Stimulated activated CD8-positive, alpha-beta memory T cell treated with anti-CD3 and anti-CD28 coated beads, Interleukin-2, amount 100 ng/mL, for 48 hours (primary cell): ENCODE data around the gene COX6A2.
A peak's percentile ranks its signal among the peaks of the same experiment; 100 is the strongest.
"Not testable (repeated sequence)": the region's sequence is repeated elsewhere in the genome, so short reads cannot be mapped to it uniquely, and the experiment has no call there.

ENCODE experiments used
- DNase-seq, 2 donors: peaks; one replicate each; pipeline ENCODE4 v3.0.0-alpha.2; 2020; ENCODE audit warnings: low read depth in 2 of 2

COX6A2 gene

GRCh38 chr16:31438414-31438813 lies 10.3 kb upstream of the COX6A2 start:
- no peak for DNase-seq

- no peak for DNase-seq
These were observed 8.3 kb upstream of the COX6A2 start for GRCh38 chr16:31436221-31437045.

- DNase-seq: no peak
These were observed 7.4 kb upstream of the COX6A2 start for GRCh38 chr16:31435341-31436220.

GRCh38 chr16:31430380-31431052 lies 2.4 kb upstream of the COX6A2 start:
- no peak for DNase-seq

- no peak for DNase-seq
These were observed 1.6 kb upstream of the COX6A2 start for GRCh38 chr16:31429796-31430195.

- no peak for DNase-seq
These were observed 1.2 kb upstream of the COX6A2 start for GRCh38 chr16:31429314-31429713.

GRCh38 chr16:31428638-31429247 lies 583 bp upstream of the COX6A2 start:
- DNase-seq: no peak

GRCh38 chr16:31427441-31428278 lies 500 bp downstream of the COX6A2 start:
- DNase-seq: peak; percentile 43 to 47

GRCh38 chr16:31423801-31424200 lies 4.4 kb downstream of the COX6A2 start:
- DNase-seq: no peak

- no peak for DNase-seq
These were observed 4.9 kb downstream of the COX6A2 start for GRCh38 chr16:31423241-31423640.

- peak; percentile 57 to 61 for DNase-seq
These were observed 6.6 kb downstream of the COX6A2 start for GRCh38 chr16:31421587-31421986.

GRCh38 chr16:31420037-31420436 lies 8.1 kb downstream of the COX6A2 start:
- DNase-seq: no peak

- no peak for DNase-seq
These were observed 10.2 kb downstream of the COX6A2 start for GRCh38 chr16:31417916-31418315.

- not testable (repeated sequence) for DNase-seq
These were observed 11.1 kb downstream of the COX6A2 start for GRCh38 chr16:31417036-31417435.

GRCh38 chr16:31416371-31416770 lies 11.8 kb downstream of the COX6A2 start:
- no peak for DNase-seq

- no peak for DNase-seq
These were observed 13.5 kb downstream of the COX6A2 start for GRCh38 chr16:31414706-31415105.

GRCh38 chr16:31413943-31414342 lies 14.2 kb downstream of the COX6A2 start:
- no peak for DNase-seq

- DNase-seq: no peak
These were observed 14.8 kb downstream of the COX6A2 start for GRCh38 chr16:31413381-31413780.

GRCh38 chr16:31412750-31413149 lies 15.4 kb downstream of the COX6A2 start:
- no peak for DNase-seq

- DNase-seq: no peak
These were observed 16.9 kb downstream of the COX6A2 start for GRCh38 chr16:31411024-31411844.
